Spleen (tissue), 11 donors: Measurements from ENCODE around the gene CLASRP. TPM values are rescaled to one million over a fixed set of nuclear protein-coding genes. Genes with fewer than 3 reads are reported as not detected.

Experiments used
- DNase-seq: peaks from one replicate; pipeline ENCODE4 v3.0.0-alpha.2; 2020
- H3K27ac ChIP-seq, 8 donors: fragments of 200-600 bp; sonication (generic) in 7 of 8; 1 replicate in 4 of 8; 2 replicates in 4 of 8; pipeline versions ENCODE4 v1.5.0 to v1.8.0; 2016 to 2021; ENCODE audit warnings: inconsistent platforms in 4 of 8, mild to moderate bottlenecking in 4 of 8, moderate library complexity in 1 of 8
- H3K27me3 ChIP-seq, 7 donors: fragments of 200-600 bp; sonication (generic) in 6 of 7; replicated peaks in 1 of 7; 1 replicate in 4 of 7; 2 replicates in 3 of 7; pipeline versions ENCODE4 v1.5.0 to v1.8.0; 2016 to 2021; ENCODE audit warnings: inconsistent platforms in 3 of 7, mild to moderate bottlenecking in 1 of 7
- H3K36me3 ChIP-seq, 6 donors: fragments of 200-600 bp; sonication (generic) in 5 of 6; 1 replicate in 4 of 6; 2 replicates in 2 of 6; pipeline versions ENCODE4 v1.5.0 to v1.8.0; 2016 to 2021; ENCODE audit warnings: inconsistent platforms in 2 of 6
- H3K4me1 ChIP-seq, 6 donors: fragments of 200-600 bp; sonication (generic) in 5 of 6; 1 replicate in 3 of 6; 2 replicates in 3 of 6; pipeline versions ENCODE4 v1.5.0 to v1.8.0; 2016 to 2021; ENCODE audit warnings: inconsistent platforms in 3 of 6
- H3K4me3 ChIP-seq, 8 donors: fragments of 200-600 bp; sonication (generic) in 7 of 8; 1 replicate in 4 of 8; 2 replicates in 4 of 8; pipeline versions ENCODE4 v1.5.0 to v1.8.0; 2016 to 2021; ENCODE audit warnings: inconsistent platforms in 4 of 8, mild to moderate bottlenecking in 4 of 8, moderate library complexity in 2 of 8
- H3K9me3 ChIP-seq, 8 donors: fragments of 200-600 bp; sonication (generic) in 7 of 8; 1 replicate in 4 of 8; 2 replicates in 4 of 8; pipeline versions ENCODE4 v1.5.0 to v1.8.0; 2016 to 2021; ENCODE audit warnings: inconsistent platforms in 4 of 8
- CTCF ChIP-seq, 11 experiments: fragments of 200-600 bp in 7 of 11; fragments of 450-650 bp in 4 of 11; sonication (generic) in 4 of 11; IDR thresholded peaks in 8 of 11; conservative IDR thresholded peaks in 3 of 11; 1 replicate in 7 of 11; 2 replicates in 4 of 11; pipeline versions ENCODE4 v1.4.0 to v1.8.0; 2016 to 2021; ENCODE audit warnings: antibody characterized with exemption in 11 of 11, inconsistent platforms in 4 of 11, mild to moderate bottlenecking in 1 of 11
- POLR2A ChIP-seq, 3 donors: fragments of 450-650 bp; IDR thresholded peaks; one replicate each; pipeline ENCODE4 v1.5.1; 2017; ENCODE audit warnings: antibody characterized with exemption in 3 of 3, mild to moderate bottlenecking in 1 of 3
- POLR2AphosphoS5 ChIP-seq, 3 donors: sonication (generic); formaldehyde crosslinking; IDR thresholded peaks; one replicate each; pipeline ENCODE4 v1.5.1; 2017; ENCODE audit warnings: antibody characterized with exemption in 3 of 3
- WGBS, 5 donors: extraction: QIAGEN DNeasy Blood & Tissue Kit in 3 of 5; methylation state at CpG; one replicate each; pipeline versions ENCODE4 v1.1.5 to v1.1.7; 2013 to 2018; 5-methylcytosine and 5-hydroxymethylcytosine counted together
- intact Hi-C: fragments of 100-400 bp; cut with DNase I; formaldehyde crosslinking; loops from one replicate; pipeline ENCODE4 v1.15.0; 2023; ENCODE audit warnings: low total_unique reads
- polyA plus RNA-seq, 3 donors: library from polyadenylated mRNA; stranded (reverse); fragments of 200-250 nt; gene quantifications; one replicate each; pipeline ENCODE4 v1.2.1, GENCODE V29; 2013
- total RNA-seq, 7 donors: library from RNA; depleted of rRNA in 3 of 7; stranded (reverse); fragments of >200 nt in 3 of 7; fragmentation: NEBNext Ultra II Directional in 4 of 7; extraction: Animal tissue kit (Norgen Biotek cat#: 25700) in 4 of 7; gene quantifications; one replicate each; pipeline versions ENCODE4 v1.1.0 to v1.2.1, GENCODE V29; 2016 to 2021
- donor health status: healthy with polysubstance abuse.
- donor health status: DM: no; HTN: no; CAD: no; lungs with moderate emphysema.
- donor health status: DM: no; HTN: no; CAD: no.
- donor health status: Bipolar disorder and iron deficiency.
- donor health status: healthy.
- donor health status: DM: no; HTN: no; CAD: no.
- donor health status: DM: yes; HTN: yes; CAD: no.

CLASRP gene
- total and polyA plus RNA-seq, 10 donors, result 61.3 to 215 (median 145) TPM

- no peak for TF ChIP-seq POLR2A (IDR thresholded peaks at IDR 0.05)
- no peak for TF ChIP-seq CTCF (IDR thresholded peaks at IDR 0.05 in 8 of 11, conservative IDR thresholded peaks at IDR 0.05 in 3 of 11)
- TF ChIP-seq POLR2AphosphoS5 (IDR thresholded peaks at IDR 0.05), result no peak
- no peaks in the 10 kb centered on the region for H3K27me3 ChIP-seq
- WGBS, 5 donors, result 33 to 58% (median 45%) methylated on average over 4 to 5 of the region's 5 CpGs
- H3K4me1 ChIP-seq, result peaks cover 0 to 75% (median 19%) of the 10 kb centered on the region in 6 donors
- no peaks in the 10 kb centered on the region for H3K36me3 ChIP-seq
- no peak overlapping the region for H3K27ac ChIP-seq
- intact Hi-C loops, result no loop called here
- no peak for DNase-seq
- H3K4me3 ChIP-seq, result no peak overlapping the region
- H3K9me3 ChIP-seq, result no peaks in the 10 kb centered on the region
Measured at GRCh38 chr19:45110851-45111266, 72.0 kb downstream of the CLASRP start.

GRCh38 chr19:45112111-45112827 is 73.4 kb downstream of the CLASRP start:
- no peak overlapping the region for H3K27ac ChIP-seq
- no peaks in the 10 kb centered on the region for H3K9me3 ChIP-seq
- intact Hi-C loops, result no loop called here
- no peak for DNase-seq
- TF ChIP-seq POLR2A (IDR thresholded peaks at IDR 0.05) (no peak), POLR2AphosphoS5 (IDR thresholded peaks at IDR 0.05) (no peak), CTCF (IDR thresholded peaks at IDR 0.05 in 8 of 11, conservative IDR thresholded peaks at IDR 0.05 in 3 of 11) (no peak)
- no peaks in the 10 kb centered on the region for H3K27me3 ChIP-seq
- peaks cover 1 to 85% (median 31%) of the 10 kb centered on the region in 6 donors for H3K4me1 ChIP-seq
- H3K4me3 ChIP-seq, result no peak overlapping the region
- 91 to 94% (median 93%) methylated on average over 11 of the region's 11 CpGs for WGBS, 5 donors
- no peaks in the 10 kb centered on the region for H3K36me3 ChIP-seq

GRCh38 chr19:45113628-45114027 is 74.8 kb downstream of the CLASRP start:
- no peaks in the 10 kb centered on the region for H3K9me3 ChIP-seq
- TF ChIP-seq CTCF (IDR thresholded peaks at IDR 0.05 in 8 of 11, conservative IDR thresholded peaks at IDR 0.05 in 3 of 11) (no peak), POLR2A (IDR thresholded peaks at IDR 0.05) (no peak), POLR2AphosphoS5 (IDR thresholded peaks at IDR 0.05) (no peak)
- peaks cover 15 to 87% (median 41%) of the 10 kb centered on the region in 6 donors for H3K4me1 ChIP-seq
- no peak overlapping the region for H3K4me3 ChIP-seq
- no peaks in the 10 kb centered on the region for H3K36me3 ChIP-seq
- no peak overlapping the region for H3K27ac ChIP-seq
- no peaks in the 10 kb centered on the region for H3K27me3 ChIP-seq
- intact Hi-C loops, result no loop called here
- 68 to 89% (median 87%) methylated on average over 4 to 9 of the region's 9 CpGs for WGBS, 5 donors
- DNase-seq, result no peak

DNA sequence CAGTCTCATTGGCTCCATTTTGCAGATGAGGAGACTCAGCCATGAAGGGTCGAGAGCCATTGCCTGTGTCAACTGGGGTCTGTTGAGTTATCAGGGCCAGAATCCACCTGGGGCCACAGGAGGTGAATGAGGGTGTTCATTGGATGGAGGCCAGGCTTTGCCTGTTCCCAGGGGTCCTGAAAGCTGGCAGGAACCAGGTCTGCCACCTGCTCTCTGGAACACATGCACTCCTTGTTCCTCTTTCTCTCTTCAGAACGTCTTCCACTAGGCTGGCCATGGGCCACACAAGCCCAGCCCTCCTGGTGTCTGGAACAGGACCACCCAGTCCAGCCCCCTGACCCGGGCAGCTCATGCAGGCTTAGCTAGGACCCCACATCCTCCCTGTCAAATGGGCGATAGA is 75.3 kb downstream of the CLASRP start:
- H3K27me3 ChIP-seq, result no peaks in the 10 kb centered on the region
- no peak overlapping the region for H3K4me3 ChIP-seq
- 42 to 73% (median 64%) methylated on average over 3 to 4 of the region's 4 CpGs for WGBS, 5 donors
- no peak overlapping the region for H3K27ac ChIP-seq
- intact Hi-C loops, result no loop called here
- TF ChIP-seq POLR2AphosphoS5 (IDR thresholded peaks at IDR 0.05) (no peak), POLR2A (IDR thresholded peaks at IDR 0.05) (no peak), CTCF (IDR thresholded peaks at IDR 0.05 in 8 of 11, conservative IDR thresholded peaks at IDR 0.05 in 3 of 11) (no peak)
- H3K4me1 ChIP-seq, result peaks cover 16 to 92% (median 46%) of the 10 kb centered on the region in 6 donors
- no peaks in the 10 kb centered on the region for H3K9me3 ChIP-seq
- H3K36me3 ChIP-seq, result no peaks in the 10 kb centered on the region
- no peak for DNase-seq
